Amygdala (tissue), 56 donors: ENCODE results near the gene NTRK2.

ENCODE experiments used
- DNase-seq, 56 donors: peaks; one replicate each; lab custom pipeline; 2025; lab: John Stamatoyannopoulos, UW

The NTRK2 gene

GRCh38 chr9:84839541-84839940, 170.0 kb downstream of the NTRK2 start:
- DNase-seq, result peak in 29 of 56 donors; percentile 9 to 60 (median 35)

DNA sequence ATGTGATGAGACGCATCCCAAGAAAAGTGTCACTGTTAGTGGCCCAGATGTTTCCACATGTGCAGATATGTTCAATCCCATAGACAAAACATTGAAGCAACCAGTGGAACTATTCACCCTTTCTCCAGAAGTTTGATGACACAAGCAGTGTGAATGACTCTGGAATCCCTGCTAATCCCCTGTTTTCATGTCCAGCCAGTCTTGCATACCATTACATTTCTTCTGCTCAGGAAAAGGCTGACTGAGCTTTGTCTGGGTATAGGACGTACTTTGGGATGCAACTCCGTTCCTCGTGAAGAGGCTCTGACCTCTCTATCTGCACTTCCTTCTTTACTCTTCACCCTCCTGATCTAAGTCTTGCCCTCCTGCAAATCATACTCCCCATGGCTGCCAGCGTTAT, 172.4 kb downstream of the NTRK2 start:
- DNase-seq, result no peak

DNA sequence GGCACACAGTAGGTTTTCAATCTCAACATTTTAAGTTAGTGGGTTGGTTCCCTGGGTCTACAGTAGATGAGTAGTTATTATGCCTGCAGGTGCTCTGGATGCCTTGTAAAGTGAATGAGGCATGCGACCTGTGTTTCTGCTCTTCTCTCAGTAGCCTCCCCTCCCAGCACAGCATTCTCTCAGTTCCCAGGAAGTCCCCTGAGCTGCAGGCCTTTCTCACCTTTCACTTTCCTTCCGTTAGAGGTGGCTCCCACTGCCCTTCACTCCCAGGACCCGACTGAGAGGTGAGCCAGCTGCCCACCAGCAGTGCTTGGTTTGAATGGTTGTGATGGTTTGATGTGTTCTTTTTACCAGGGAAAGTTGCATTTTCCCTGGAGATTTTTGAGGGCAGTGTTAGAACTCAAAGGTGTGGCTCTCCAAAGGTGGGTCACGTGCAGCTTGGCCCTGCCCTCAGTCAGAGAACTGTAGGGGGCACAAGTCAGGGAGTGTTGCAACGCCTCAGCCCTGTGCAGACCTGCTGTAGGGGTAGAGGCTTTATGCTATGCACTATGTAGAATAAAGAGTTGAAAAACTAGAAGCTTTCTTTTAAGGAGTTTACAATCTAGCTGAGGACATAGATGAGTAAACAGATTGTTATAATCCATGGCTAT, 173.8 kb downstream of the NTRK2 start:
- DNase-seq, result no peak

DNA sequence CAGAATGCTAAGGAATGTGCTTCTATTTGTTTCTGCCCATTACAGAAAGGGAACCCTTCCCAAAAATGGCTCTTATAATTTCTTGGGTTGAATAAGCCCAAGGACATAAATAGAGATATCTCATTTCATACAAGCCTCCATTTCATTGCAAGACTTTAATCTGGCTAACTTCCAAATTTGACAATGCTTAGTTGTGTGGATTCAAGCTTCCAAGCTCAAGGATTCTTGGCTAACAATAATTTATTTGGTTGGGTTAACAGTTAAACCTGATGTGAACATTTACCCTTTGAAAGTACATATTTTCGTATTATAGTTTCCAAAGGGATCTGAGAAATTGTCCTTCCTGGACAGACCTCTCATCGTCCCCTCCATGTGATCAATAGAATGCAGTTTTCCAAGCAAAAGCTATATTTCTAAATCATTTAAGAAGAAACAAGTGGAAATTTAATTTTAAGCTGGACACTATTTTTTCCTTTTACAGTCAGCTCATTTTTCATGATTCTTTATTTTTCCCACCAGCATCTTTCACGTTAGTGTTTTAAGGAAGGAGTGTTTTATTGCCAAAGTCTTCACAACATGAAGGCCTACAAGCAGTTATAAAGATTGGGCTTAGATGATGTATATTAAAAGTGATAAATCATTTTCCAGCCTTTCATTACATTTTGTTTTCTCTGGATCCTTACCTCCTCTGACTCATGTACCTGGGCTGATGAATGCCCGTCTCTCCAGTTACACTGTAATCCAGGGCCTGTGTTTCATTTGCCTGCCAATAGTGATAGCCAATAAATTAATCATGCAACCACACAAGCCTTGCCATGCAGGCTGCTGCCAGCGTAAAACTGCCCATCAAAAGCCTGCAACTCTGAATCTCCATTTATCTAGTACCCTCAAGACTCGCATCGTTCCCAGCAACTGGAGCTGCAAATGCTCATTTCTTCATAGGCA, 176.7 kb downstream of the NTRK2 start:
- peak in 5 of 56 donors; percentile 30 to 49 (median 36) for DNase-seq

- DNase-seq, result no peak
Observed at GRCh38 chr9:84846906-84847305, 177.4 kb downstream of the NTRK2 start.

DNA sequence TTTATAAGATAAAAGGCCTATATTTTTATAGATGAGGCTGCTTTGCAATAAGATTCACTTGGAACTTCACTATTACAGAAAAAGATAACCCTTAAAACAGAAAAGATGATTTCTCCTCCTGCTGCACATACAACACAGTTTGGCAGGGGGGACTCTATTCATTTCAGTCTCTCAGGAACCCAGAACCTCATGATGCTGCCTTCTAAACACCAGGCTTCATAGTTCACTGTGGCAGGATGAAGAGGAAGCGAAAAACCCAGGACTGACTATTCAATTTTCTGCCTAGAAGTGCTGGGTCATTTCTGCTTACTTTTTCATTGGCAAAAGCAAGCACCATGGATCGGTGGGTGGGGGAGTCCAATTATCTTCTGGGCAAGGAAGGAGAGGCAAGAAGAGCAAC, 179.5 kb downstream of the NTRK2 start:
- DNase-seq, result no peak

- DNase-seq, result no peak
Observed at GRCh38 chr9:84850830-84851392, 181.4 kb downstream of the NTRK2 start.

DNA sequence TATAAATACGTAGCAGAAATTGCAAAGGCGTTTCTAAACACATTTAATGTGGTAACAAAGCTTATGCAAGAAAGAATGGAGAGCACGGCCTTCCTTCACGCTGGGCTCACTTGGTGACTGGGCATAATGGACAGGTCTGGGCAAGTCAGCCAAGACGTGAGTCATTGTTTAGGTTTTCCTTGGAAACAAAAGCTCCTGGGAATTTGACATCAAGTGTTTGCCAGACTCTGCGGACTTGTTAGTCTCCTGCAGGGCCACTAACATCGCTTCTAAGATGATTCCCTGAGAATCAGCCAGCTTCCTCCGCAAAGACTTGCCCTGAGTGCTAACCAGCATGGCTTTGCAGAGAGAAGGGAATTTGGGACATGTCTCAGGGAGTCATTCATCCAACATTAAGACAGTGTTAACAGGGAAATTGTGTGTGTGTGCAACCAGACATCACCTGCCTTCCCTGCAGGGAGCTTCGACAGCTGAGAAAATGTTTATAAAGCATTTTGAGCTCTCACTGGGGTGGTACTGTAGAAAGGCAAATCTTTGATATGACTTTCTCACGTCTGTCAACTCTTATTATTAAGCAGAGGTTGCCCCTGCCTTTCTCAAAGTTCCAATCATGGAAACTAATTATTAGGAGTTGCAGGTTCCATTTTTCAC, 182.5 kb downstream of the NTRK2 start:
- peak in 10 of 56 donors; percentile 12 to 63 (median 26) for DNase-seq

GRCh38 chr9:84852617-84853301, 183.2 kb downstream of the NTRK2 start:
- no peak for DNase-seq

DNA sequence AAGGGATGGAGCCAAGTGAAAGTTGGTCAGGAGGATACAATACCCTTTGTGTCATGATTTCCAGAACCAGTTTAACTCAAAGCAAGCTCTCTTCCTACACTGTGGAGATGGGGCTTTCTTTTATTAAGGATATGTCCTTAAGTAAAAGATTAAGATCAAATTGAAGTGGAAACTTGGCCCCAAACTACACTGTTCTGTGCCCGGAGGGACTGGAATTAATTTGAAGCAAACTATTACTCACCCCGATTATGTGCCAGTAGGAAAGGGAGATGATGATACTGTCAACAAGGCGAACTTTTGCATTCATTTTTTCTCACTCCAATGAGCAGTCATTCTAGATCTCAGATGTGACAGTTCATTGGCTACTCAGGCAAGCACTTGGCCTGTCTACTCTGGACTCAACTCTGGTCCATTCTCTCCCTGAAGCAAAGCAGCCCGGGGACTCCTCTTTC, 186.7 kb downstream of the NTRK2 start:
- no peak for DNase-seq

- no peak for DNase-seq
Observed at GRCh38 chr9:84857211-84857610, 187.7 kb downstream of the NTRK2 start.

GRCh38 chr9:84858364-84858763, 188.8 kb downstream of the NTRK2 start:
- no peak for DNase-seq

DNA sequence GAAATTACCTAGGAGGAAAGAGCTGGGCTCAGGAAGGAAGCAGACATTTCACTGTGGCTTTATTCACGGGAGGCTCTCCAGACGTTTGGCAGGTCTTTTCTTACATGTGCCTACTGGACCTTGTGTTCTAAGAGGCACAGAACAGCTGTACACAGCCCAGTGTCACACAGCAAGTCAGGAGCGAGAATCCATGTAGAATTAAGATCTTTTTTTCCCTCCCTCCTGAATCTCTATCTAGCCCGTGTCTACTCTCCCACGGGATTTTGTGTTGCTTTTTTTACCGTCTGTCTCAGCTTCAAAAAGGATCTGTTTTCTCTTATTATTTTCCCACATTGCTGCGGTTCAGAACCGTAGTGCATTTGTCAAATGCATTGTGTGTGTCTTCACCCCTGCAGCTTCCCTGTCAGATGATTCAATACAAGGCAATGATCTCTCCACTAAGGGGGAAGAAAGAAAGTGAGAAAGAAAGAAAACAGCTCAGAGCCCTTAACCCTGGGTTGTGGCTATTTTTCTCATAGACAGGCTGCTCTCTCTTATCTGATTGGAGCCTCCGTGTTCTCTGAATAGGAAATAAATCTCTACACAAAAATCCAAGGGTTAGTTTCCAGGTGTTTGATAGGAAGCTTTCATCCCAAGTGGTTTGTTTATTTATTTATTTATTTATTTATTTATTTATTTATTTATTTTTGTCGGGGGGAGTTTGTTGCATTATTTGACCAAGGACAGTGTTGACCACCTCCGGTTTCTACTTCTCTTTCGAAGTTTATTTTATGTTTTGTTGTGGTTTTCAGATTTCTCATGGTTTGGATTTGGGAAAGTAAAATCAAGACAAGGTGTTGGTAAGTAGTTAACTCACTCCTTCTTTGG, 191.0 kb downstream of the NTRK2 start:
- DNase-seq, result no peak

DNA sequence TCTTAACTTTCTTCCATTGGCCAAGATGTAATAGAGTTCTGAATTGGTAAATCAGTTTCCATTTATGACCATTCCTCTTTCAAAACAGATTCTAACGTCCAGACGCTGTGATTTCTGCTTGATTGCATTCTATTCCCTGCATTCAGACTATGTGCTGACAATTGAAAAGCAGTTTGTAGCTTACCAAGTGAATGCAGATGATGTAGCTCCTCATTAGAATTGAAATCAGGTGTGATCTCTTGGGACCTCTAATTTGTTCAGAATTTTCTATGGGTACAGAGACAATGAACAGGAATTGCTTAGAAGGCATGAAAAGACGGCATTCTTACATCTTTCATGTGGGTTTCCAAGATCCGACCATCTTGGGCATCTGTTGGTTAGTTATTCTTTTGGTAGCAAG, 191.9 kb downstream of the NTRK2 start:
- no peak for DNase-seq

GRCh38 chr9:84862308-84862707, 192.8 kb downstream of the NTRK2 start:
- no peak for DNase-seq

GRCh38 chr9:84862810-84863287, 193.3 kb downstream of the NTRK2 start:
- peak in 1 of 56 donors; percentile 14 for DNase-seq

DNA sequence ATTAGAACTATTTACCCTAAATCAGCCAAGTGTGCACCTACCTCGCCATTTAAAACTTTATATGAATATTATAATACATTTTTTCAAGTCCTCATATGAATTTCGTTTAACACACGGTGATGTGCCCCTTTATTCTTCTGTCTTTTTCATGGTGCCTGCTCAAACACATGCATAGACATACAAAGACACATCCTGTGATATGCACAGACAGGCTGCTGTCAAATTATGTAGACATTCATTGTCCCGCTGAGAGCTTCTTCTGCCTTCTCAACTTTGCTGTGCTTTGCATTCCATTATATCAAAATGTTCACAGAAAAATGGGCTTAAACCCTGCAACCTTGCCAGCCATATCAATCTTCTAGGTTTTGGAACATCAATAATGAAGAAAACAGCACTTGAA, 193.8 kb downstream of the NTRK2 start:
- DNase-seq, result no peak

DNA sequence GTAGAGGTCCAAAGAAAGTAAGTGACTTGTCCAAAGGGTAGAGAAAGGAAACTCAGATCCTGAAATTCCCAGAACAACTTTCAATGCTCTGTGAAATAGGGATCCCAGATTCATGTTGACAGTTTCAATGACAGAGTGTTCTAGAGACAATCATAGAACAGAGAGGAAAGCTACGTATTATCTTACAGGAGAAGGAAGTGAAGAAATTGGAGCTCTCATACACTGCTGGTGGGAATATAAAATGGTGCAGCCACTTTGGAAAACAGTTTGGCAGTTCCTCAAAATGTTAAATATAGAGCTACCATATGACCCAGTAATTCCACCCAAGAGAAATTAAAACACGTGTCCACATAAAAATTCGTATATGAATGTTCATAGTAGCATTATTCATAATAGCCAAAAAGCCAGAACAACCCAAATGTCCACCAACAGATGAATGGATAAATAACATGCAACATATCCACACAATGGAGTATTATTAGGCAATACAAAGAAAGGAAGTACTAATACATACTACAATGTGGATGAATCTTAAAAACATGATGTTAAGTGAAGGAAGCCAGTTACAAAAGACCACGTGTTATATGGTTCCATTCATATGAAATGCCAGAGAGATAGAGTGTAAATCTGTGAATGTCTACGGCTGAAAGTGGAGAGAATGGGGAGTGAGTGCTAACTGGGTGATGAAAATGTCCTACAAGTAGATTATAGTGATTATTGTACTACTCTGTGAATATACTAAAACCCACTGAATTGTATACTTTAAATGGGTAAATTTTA, 197.1 kb downstream of the NTRK2 start:
- no peak for DNase-seq
